HUDEP-2 (cell line): ENCODE data around the gene ZBTB20.

Experiments
- DNase-seq, 76 experiments: peaks; one replicate each; lab custom pipeline; 2025; ENCODE audit not compliant: unreplicated experiment in 76 of 76; lab: John Stamatoyannopoulos, UW

ZBTB20 gene

GRCh38 chr3:114796796-114797195, 350.3 kb downstream of the ZBTB20 start:
- DNase-seq = no peak

DNA sequence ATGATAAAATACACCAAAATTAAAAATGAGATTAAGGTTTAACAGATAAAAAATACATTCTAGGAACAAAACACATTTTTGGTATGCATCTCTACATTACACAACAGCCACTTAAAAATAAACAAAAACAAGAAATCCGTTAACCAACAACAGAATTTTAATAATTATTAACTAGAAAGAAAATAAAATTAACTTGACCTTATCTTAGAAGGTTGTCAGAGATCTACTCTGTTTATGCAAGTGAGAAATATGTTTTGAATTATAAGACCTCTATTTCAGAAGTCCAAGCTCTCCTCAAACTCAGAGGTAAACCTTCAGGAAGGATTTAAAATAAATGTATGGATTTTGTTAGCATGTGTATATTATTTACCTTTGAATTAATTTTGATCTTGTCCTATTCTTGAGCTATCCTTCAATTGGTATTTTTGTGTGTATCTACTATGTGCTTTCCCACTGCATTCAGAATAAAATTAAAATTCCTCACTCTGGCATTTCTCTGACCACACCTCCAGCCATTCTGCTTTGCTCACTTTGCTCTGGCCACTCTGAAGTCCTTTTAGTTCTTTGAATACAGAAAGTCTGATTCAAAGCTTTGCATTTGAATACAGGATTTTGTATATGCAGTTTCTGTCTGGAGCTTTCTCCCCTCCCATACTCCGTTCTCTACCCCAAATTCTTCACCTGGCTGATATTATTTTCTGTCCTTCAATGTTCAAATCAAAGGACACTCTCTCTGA, 352.0 kb downstream of the ZBTB20 start:
- DNase-seq = no peak

DNA sequence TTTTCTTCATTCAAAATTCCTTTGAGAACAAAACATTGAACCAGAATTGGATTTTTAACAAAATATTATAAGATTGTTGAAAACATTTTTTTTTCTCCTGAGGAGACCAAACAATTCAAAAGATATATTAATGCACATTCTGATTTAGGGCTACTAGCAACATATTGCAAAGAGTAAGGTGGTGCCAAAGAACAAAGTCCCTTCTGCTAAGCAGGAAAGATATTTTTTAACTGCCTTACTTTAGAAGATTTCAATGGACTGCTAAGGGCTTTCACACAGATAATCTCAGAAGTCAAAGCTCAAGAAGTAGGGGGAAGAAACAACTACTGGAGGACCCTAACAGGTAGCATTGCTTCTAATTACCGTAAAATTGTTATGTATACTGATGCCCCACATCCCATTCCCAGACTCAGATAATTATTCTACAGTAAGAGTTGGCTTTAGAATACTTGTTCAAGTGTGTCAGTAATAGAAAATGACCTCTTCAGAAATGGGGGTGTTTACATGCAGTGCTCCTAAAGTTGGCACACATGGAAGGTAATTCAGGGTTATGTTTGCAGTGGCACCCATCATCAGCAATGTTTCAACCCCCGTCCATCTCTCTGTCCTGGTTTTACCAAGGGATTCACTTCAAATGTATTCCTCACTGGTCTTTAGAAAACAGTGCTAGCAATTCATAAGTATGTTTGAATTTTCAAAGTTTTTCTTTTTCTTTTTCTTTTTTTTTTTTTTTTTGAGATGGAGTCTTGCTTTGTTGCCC, 354.7 kb downstream of the ZBTB20 start:
- no peak for DNase-seq

- no peak for DNase-seq
Observed at GRCh38 chr3:114790752-114791151, 356.3 kb downstream of the ZBTB20 start.

DNA sequence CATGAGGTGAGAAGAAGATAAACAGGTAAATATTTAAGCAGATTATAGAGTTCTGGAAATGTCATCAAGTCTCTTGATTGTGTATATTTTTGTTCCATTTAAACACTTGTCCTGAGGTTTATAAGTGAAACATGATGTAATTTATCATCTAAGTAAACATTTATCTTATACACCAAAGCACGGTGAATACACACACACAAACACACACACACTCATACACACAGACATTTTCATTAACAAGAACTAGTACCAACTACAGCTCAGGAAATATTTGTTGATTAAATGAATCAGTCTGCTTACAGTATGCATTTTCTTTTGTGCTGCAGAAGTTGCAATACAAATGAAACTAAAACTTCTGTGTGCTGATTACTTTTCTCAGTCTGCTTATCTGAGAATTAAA, 357.3 kb downstream of the ZBTB20 start:
- DNase-seq = no peak

- no peak for DNase-seq
Observed at GRCh38 chr3:114775395-114775794, 371.7 kb downstream of the ZBTB20 start.

- DNase-seq = no peak
Observed at GRCh38 chr3:114770874-114771273, 376.2 kb downstream of the ZBTB20 start.

GRCh38 chr3:114764056-114764492, 383.0 kb downstream of the ZBTB20 start:
- no peak for DNase-seq

GRCh38 chr3:114762144-114762543, 384.9 kb downstream of the ZBTB20 start:
- DNase-seq = no peak

GRCh38 chr3:114760679-114761078, 386.4 kb downstream of the ZBTB20 start:
- DNase-seq = no peak

- DNase-seq = no peak
Observed at GRCh38 chr3:114758831-114759699, 388.0 kb downstream of the ZBTB20 start.

DNA sequence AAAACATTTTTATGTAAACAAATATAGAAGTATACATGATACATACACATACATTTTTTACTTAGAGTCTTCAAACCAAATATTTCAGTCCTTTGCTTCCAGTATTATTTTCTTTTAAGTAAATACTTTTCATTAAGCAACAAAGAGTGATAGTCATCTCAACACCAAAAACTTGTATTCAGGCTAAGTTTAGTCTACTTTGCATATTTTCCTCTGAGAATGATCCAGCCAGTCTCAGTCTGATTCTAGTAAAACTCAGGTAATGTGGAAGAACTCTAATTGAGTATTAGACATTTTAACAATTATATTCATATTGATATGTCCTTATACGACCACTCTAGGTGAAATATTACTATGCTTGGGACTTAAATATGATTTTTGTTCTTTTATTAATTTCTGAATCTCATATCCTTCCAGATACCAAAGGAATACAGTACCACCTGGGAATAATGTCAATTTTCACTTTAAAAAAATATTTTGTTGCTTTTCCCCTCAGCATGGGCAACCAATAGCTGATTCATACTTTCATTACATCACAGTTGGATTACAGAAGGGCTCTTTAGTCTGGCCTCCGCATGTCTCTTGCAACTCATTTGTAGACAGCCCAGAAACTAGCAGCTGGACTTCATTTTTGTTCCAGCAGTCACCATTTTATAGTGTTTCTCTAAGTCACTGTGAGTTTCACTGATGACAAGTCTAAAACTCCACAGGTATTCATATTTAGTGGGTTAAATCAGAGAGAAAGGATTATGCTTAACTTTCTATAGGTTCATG, 390.4 kb downstream of the ZBTB20 start:
- DNase-seq = no peak

DNA sequence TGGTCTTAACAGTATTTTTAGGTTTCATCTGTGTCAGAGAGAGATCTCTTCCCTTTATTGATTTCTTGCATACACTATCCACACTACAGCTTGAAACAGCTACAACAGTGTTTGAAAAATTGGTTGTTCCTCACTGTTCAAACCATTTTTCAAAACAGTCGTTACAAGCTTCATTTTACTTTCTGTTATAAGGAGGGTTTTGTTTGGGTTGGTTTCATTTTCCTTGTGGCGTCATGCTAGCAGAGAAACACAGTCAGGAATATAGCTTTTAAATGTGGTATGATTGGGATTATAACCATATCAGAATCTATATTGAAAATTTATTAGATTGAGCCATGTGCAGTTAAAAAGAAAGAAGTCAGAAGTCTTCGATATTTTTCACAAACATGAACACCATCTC, 400.6 kb downstream of the ZBTB20 start:
- DNase-seq = no peak

DNA sequence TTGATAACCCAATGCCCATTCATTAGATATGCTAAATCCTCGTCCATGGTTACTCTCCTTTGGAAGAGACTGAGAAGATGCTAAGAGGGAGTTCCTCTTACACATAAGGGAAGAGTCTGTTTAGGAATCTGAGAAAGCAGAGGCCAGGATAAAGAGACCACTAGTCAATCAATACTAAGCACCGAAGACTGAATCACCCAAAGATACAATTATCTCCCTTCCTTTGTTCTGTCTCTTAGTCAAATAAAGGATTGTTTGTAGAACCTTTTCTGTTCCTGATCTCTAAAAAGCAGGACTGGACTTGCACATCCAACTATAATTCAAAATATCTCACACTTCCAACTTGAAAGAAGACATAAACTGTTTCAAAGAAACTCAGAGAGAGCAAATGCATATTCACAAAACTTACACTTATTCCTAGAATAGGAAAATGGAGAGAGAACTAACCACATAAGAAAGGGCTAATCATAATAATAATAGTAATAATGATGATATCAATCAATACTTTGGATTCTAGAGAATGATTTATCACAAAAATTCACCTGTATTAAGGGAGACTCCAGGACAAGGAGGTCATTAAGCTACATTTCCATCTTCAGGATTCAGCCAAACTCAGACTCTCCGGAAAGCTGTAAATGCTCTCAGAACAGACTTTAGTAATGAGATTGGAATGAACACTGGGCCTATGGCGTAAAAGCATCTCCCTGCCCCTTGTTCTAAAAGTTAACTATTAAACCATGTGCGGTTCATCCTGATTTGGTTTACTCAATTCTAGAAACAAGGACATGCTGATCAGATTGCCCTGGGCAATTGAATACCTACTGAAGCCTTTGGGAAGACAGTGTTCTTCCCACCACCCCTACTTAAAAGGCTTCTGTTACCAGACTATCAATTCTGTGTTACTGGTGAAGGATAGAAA, 401.5 kb downstream of the ZBTB20 start:
- DNase-seq = no peak

DNA sequence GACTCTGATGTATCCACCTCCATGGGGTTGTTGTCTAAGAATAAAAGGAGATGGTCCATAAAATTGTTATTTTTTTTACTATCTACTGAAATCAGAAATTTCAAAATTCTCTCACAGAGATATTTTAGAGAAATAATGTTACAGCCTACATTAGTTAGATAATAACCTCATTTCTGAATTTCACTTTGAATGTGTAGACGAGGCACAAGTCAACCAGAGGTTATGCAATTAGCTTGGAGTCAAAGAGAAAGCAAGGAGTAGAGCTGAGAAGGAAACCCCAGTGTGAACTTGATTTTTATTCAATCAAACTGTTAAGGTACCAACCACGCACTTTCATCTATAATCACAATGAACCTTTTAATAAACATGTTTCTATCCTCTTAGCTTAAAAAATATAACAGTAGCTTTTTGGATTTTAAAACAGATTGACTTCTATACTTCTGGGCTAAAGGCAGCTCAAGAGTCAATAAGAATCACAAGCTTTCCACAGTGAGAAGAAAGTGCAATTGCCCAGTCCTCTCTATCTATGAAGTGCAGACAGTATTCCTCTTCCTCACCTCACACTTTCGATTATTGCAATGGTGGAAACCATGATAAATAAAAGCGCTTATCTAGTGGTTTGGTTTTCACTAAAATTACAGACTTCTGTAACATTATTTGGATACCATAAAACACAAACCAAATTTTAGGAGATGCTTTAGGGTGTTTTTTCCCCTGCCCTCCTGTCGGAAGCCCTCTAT, 403.2 kb downstream of the ZBTB20 start:
- no peak for DNase-seq

DNA sequence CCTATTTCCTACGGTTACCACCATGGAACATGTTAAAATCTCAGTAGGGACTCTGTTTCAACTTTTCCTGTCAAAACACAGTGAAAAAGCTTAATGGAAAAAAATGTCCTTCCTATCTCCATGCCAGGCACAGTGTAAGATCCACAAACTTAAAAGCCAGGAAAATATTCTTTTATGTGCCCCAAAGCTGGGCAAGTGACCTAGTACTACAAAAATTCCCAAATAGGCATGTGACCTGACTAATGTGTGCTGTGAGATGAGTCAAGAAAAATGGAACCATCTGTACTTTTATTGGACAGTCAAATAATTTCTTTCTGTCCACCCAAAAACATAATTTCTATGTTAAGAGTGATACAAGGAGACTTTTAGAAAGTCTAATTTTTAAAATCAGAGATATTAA, 406.0 kb downstream of the ZBTB20 start:
- DNase-seq = no peak

DNA sequence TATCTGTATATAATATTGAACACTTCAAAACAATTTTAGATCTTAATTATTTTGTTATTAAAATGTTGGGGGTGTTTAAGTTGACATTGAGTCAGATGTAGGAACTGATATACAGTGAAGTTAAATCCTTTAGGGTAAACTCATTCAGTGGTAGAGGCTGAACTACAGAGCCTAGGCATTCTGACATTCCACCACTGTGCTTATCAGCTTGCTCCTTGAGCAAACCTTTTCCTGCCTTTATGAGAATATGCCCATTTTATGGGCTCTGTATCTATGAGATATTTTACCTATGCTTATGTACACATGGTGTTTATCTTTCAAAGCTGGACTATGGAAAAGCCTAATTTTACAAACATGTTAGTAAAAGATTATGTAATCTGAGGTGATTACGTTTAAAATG, 407.5 kb downstream of the ZBTB20 start:
- DNase-seq = no peak

DNA sequence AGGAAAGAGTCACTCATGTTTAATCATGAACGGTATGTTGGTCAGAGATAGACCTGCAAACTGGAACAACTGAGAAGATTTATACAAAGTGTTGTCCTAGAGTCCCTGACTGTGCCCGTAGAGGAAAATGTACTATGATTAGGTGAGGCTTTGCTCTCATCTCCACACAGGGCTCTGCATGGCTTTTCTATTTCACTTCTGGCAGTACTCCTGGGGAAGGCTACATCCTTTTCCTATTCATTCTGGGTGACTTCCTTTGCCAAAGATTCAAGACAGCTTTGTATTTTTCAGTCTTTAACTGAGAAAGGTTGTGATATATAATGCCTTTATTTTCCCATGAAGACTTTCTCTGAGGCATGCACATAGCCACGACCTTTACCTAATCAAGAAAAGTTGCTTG, 414.7 kb downstream of the ZBTB20 start:
- DNase-seq = no peak

DNA sequence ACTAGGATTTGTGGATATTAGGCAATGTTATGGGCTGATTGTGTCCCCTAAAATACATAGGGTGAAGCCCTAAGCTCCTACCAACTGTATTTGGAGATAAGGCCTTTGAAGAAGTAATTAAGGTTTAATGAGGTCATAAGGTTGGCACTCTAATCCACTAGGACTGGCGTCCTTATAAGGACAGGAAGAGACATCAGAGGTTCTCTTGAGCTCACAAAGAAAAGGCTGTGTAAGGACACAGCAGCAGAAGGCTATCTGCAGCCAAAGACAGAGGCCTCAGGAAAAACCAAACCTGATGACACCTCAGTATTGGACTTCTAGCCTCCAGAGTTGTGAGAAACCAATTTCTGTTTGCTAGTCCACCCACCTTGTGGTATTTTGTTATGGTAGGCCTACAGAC, 416.7 kb downstream of the ZBTB20 start:
- no peak for DNase-seq
